Gastroesophageal sphincter (tissue), 3 donors: Measurements from ENCODE around the gene PHF21B.

ENCODE experiments used
- POLR2A ChIP-seq, 2 donors: fragments of 450-650 bp; IDR thresholded peaks; one replicate each; pipeline ENCODE4 v1.6.1; 2017; ENCODE audit warnings: antibody characterized with exemption in 2 of 2, mild to moderate bottlenecking in 2 of 2, moderate library complexity in 1 of 2
- POLR2AphosphoS5 ChIP-seq: sonication (generic); formaldehyde crosslinking; IDR thresholded peaks from one replicate; pipeline ENCODE4 v1.6.1; 2017; ENCODE audit warnings: antibody characterized with exemption
- TF ChIP-seq, protein P1 (sequence below), 4 experiments: fragments of 200-600 bp in 2 of 4; fragments of 450-650 bp in 2 of 4; sonication (generic) in 1 of 4; IDR thresholded peaks; one replicate each; pipeline ENCODE4 v1.5.1; 2017 to 2019; ENCODE audit warnings: antibody characterized with exemption in 4 of 4, mild to moderate bottlenecking in 2 of 4, moderate library complexity in 2 of 4

DNA sequence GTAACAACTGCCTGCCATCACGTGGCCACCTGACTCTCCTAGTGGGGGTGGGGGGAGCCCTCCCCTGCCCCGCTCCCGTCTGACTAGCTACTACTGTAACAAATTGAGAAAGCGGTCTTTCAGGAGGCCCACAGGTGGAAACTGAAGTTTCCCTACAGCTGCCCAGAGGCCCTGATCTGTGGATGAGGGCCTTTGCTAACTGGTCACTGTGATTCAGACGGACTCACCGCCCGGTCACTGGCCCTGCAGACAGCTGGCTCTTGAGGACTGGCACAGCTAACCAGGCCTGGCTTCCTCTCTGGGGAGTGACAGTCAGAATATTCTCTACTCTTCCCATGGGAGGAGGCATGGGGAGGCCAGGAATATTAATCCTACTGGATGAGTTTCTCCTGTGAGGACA, 140.6 kb downstream of the PHF21B start:
- TF ChIP-seq, protein P1, sequence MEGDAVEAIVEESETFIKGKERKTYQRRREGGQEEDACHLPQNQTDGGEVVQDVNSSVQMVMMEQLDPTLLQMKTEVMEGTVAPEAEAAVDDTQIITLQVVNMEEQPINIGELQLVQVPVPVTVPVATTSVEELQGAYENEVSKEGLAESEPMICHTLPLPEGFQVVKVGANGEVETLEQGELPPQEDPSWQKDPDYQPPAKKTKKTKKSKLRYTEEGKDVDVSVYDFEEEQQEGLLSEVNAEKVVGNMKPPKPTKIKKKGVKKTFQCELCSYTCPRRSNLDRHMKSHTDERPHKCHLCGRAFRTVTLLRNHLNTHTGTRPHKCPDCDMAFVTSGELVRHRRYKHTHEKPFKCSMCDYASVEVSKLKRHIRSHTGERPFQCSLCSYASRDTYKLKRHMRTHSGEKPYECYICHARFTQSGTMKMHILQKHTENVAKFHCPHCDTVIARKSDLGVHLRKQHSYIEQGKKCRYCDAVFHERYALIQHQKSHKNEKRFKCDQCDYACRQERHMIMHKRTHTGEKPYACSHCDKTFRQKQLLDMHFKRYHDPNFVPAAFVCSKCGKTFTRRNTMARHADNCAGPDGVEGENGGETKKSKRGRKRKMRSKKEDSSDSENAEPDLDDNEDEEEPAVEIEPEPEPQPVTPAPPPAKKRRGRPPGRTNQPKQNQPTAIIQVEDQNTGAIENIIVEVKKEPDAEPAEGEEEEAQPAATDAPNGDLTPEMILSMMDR (IDR thresholded peaks at IDR 0.05) = no peak
- TF ChIP-seq POLR2A (IDR thresholded peaks at IDR 0.05) (no peak), POLR2AphosphoS5 (no peak)
